Middle frontal gyrus (tissue), 1 donor: ENCODE measurements around the gene ABCD3.

Source experiments
- DNase-seq: peaks from one replicate; pipeline ENCODE4 v3.0.0-alpha.2; 2015; ENCODE audit warnings: low spot score; ENCODE audit errors: extremely low spot score

The ABCD3 gene

GRCh38 chr1:94526152-94526980, 108.2 kb downstream of the ABCD3 start:
- DNase-seq: no peak

GRCh38 chr1:94527447-94528031, 109.3 kb downstream of the ABCD3 start:
- no peak for DNase-seq

- peak; percentile 42 for DNase-seq
Observed at GRCh38 chr1:94528299-94528698, 110.1 kb downstream of the ABCD3 start.

- DNase-seq: no peak
Observed at GRCh38 chr1:94528826-94529225, 110.6 kb downstream of the ABCD3 start.

GRCh38 chr1:94529416-94529815, 111.2 kb downstream of the ABCD3 start:
- DNase-seq: no peak

- no peak for DNase-seq
Observed at GRCh38 chr1:94530373-94530878, 112.2 kb downstream of the ABCD3 start.

- DNase-seq: no peak
Observed at GRCh38 chr1:94531664-94532063, 113.5 kb downstream of the ABCD3 start.

GRCh38 chr1:94532077-94532476, 113.9 kb downstream of the ABCD3 start:
- DNase-seq: no peak

GRCh38 chr1:94535095-94535494, 116.9 kb downstream of the ABCD3 start:
- no peak for DNase-seq

GRCh38 chr1:94535879-94536278, 117.7 kb downstream of the ABCD3 start:
- DNase-seq: no peak

- DNase-seq: no peak
Observed at GRCh38 chr1:94537254-94537653, 119.1 kb downstream of the ABCD3 start.

GRCh38 chr1:94538243-94538827, 120.1 kb downstream of the ABCD3 start:
- DNase-seq: no peak

GRCh38 chr1:94539496-94539895, 121.3 kb downstream of the ABCD3 start:
- no peak for DNase-seq

- DNase-seq: no peak
Observed at GRCh38 chr1:94540440-94541245, 122.5 kb downstream of the ABCD3 start.

- peak; percentile 18 for DNase-seq
Observed at GRCh38 chr1:94541246-94542087, 123.3 kb downstream of the ABCD3 start, which contains the start of gene F3. TSS of gene F3 (minus strand) at chr1:94541759. CDS start at chr1:94541636, 123 bp downstream.

GRCh38 chr1:94542088-94542870, 124.1 kb downstream of the ABCD3 start:
- DNase-seq: no peak

- no peak for DNase-seq
Observed at GRCh38 chr1:94543001-94543400, 124.8 kb downstream of the ABCD3 start.

- no peak for DNase-seq
Observed at GRCh38 chr1:94543893-94544635, 125.9 kb downstream of the ABCD3 start.
